Astrocyte (in vitro differentiated cells and primary cell): ENCODE results near the gene KIF1B. TPM values are rescaled to one million over a fixed set of nuclear protein-coding genes. Genes with fewer than 3 reads are reported as not detected.

Source experiments
- DNase-seq: peaks from one replicate; pipeline ENCODE4 v3.0.0-alpha.2; 2010; ENCODE audit warnings: low read depth
- FAIRE-seq: peaks from 2 replicates; lab custom pipeline; 2011; peaks lifted over from hg19 to GRCh38; lab: Jason Lieb, UNC
- H2AFZ ChIP-seq: 2 replicates; pipeline ENCODE4 v1.6.0; 2012; ENCODE audit warnings: low read depth, low read length, inconsistent platforms
- H3K27ac ChIP-seq: 2 replicates; pipeline ENCODE4 v1.5.1; 2011; ENCODE audit warnings: low read depth, low read length, inconsistent platforms
- H3K27me3 ChIP-seq: 2 replicates; pipeline ENCODE4 v1.6.0; 2011; ENCODE audit warnings: low read length, inconsistent platforms; ENCODE audit not compliant: insufficient read depth
- H3K36me3 ChIP-seq: 2 replicates; pipeline ENCODE4 v1.5.1; 2011; ENCODE audit warnings: low read length, inconsistent platforms; ENCODE audit not compliant: insufficient read depth
- H3K4me1 ChIP-seq: 2 replicates; pipeline ENCODE4 v1.5.1; 2011; ENCODE audit warnings: low read length, inconsistent platforms; ENCODE audit not compliant: insufficient read depth
- H3K4me2 ChIP-seq: 2 replicates; pipeline ENCODE4 v1.6.0; 2012; ENCODE audit warnings: low read length, inconsistent platforms
- H3K4me3 ChIP-seq: 2 replicates; pipeline ENCODE4 v1.5.1; 2011; ENCODE audit warnings: low read depth, mild to moderate bottlenecking, low read length, inconsistent platforms; ENCODE audit not compliant: insufficient read depth
- H3K79me2 ChIP-seq: 2 replicates; pipeline ENCODE4 v1.6.0; 2012; ENCODE audit warnings: mild to moderate bottlenecking, low read length, inconsistent platforms; ENCODE audit not compliant: insufficient read depth
- H3K9ac ChIP-seq: 2 replicates; pipeline ENCODE4 v1.6.0; 2012; ENCODE audit warnings: mild to moderate bottlenecking, low read length, inconsistent platforms
- H3K9me3 ChIP-seq: 2 replicates; pipeline ENCODE4 v1.5.1; 2012; ENCODE audit warnings: low read depth, mild to moderate bottlenecking, low read length, inconsistent platforms; ENCODE audit not compliant: insufficient read depth
- H4K20me1 ChIP-seq: 2 replicates; pipeline ENCODE4 v1.6.0; 2012; ENCODE audit warnings: low read length, inconsistent platforms; ENCODE audit not compliant: insufficient read depth
- H3K27ac Mint-ChIP-seq: one replicate; pipeline ENCODE4 v1.8.0; 2021; ENCODE audit warnings: mild to moderate bottlenecking, mixed read lengths; ENCODE audit not compliant: unreplicated experiment
- H3K27me3 Mint-ChIP-seq: one replicate; pipeline ENCODE4 v1.8.0; 2021; ENCODE audit warnings: low read depth, mixed read lengths; ENCODE audit not compliant: unreplicated experiment
- H3K36me3 Mint-ChIP-seq: one replicate; pipeline ENCODE4 v1.8.0; 2021; ENCODE audit warnings: low read depth, mixed read lengths; ENCODE audit not compliant: unreplicated experiment
- H3K4me1 Mint-ChIP-seq: one replicate; pipeline ENCODE4 v1.8.0; 2021; ENCODE audit warnings: low read depth, mixed read lengths; ENCODE audit not compliant: unreplicated experiment
- H3K4me3 Mint-ChIP-seq: one replicate; pipeline ENCODE4 v1.8.0; 2021; ENCODE audit warnings: mild to moderate bottlenecking, moderate library complexity, mixed read lengths; ENCODE audit not compliant: unreplicated experiment
- H3K9me3 Mint-ChIP-seq: one replicate; pipeline ENCODE4 v1.8.0; 2021; ENCODE audit warnings: mild to moderate bottlenecking, mixed read lengths; ENCODE audit not compliant: unreplicated experiment
- CTCF ChIP-seq: IDR thresholded peaks from 2 replicates; pipeline ENCODE4 v1.5.1; 2011; ENCODE audit warnings: low read depth, mild to moderate bottlenecking, inconsistent platforms, low read length, moderate library complexity; ENCODE audit not compliant: insufficient read depth
- EZH2 ChIP-seq: IDR thresholded peaks from 2 replicates; pipeline ENCODE4 v1.6.1; 2012; ENCODE audit warnings: mild to moderate bottlenecking, low read length, inconsistent platforms; ENCODE audit not compliant: insufficient read depth
- total RNA-seq: library from RNA; stranded (reverse); gene quantifications from 2 replicates; pipeline ENCODE4 v1.2.1, GENCODE V29; 2021

KIF1B gene
- total RNA-seq, 1 donor from 2014 or later: 75.9 TPM

GRCh38 chr1:10208537-10208936 lies 1.8 kb upstream of the KIF1B start:
- Mint-ChIP-seq H3K4me1 (peaks cover 11% of the 10 kb centered on the region), H3K4me3 (peak overlapping the region; percentile 27), H3K27ac (no peak overlapping the region), H3K27me3 (no peaks in the 10 kb centered on the region), H3K9me3 (no peaks in the 10 kb centered on the region), H3K36me3 (no peaks in the 10 kb centered on the region)
- H2AFZ ChIP-seq: no peak overlapping the region
- H3K79me2 ChIP-seq: peaks cover 31% of the 10 kb centered on the region
- peaks cover 12% of the 10 kb centered on the region for H3K4me1 ChIP-seq
- H3K27ac ChIP-seq: no peak overlapping the region
- DNase-seq: no peak
- no peaks in the 10 kb centered on the region for H3K9me3 ChIP-seq
- H4K20me1 ChIP-seq: peaks cover 23% of the 10 kb centered on the region
- H3K36me3 ChIP-seq: no peaks in the 10 kb centered on the region
- no peaks in the 10 kb centered on the region for H3K27me3 ChIP-seq
- H3K9ac ChIP-seq: no peak overlapping the region
- no peak overlapping the region for H3K4me3 ChIP-seq
- TF ChIP-seq EZH2 (no peak), CTCF (no peak)
- FAIRE-seq: no peak
- H3K4me2 ChIP-seq: no peak overlapping the region

- Mint-ChIP-seq H3K4me3 (peak overlapping the region; percentile 90), H3K36me3 (no peaks in the 10 kb centered on the region), H3K27ac (peak overlapping the region; percentile 99), H3K9me3 (no peaks in the 10 kb centered on the region), H3K27me3 (no peaks in the 10 kb centered on the region), H3K4me1 (peaks cover 17% of the 10 kb centered on the region)
- Histone ChIP-seq H3K4me3 (peak overlapping the region; percentile 72), H3K36me3 (no peaks in the 10 kb centered on the region), H3K27me3 (no peaks in the 10 kb centered on the region), H3K9ac (peak overlapping the region; percentile 98), H3K27ac (peak overlapping the region; percentile 98), H3K4me1 (peaks cover 16% of the 10 kb centered on the region), H3K4me2 (peak overlapping the region; percentile 90), H4K20me1 (peaks cover 30% of the 10 kb centered on the region), H2AFZ (peak overlapping the region; percentile 79), H3K9me3 (no peaks in the 10 kb centered on the region), H3K79me2 (peaks cover 40% of the 10 kb centered on the region)
- TF ChIP-seq CTCF: no peak
- no peak for TF ChIP-seq EZH2
- no peak for DNase-seq
- no peak for FAIRE-seq
Observed at GRCh38 chr1:10209590-10209904, 823 bp upstream of the KIF1B start.

- Histone ChIP-seq H3K79me2 (peaks cover 55% of the 10 kb centered on the region), H3K9ac (peak overlapping the region; percentile 98), H3K9me3 (no peaks in the 10 kb centered on the region), H3K4me3 (peak overlapping the region; percentile 89), H4K20me1 (peaks cover 43% of the 10 kb centered on the region), H2AFZ (peak overlapping the region; percentile 62), H3K4me2 (peak overlapping the region; percentile 87), H3K27ac (peak overlapping the region; percentile 98), H3K4me1 (peaks cover 16% of the 10 kb centered on the region), H3K27me3 (no peaks in the 10 kb centered on the region), H3K36me3 (no peaks in the 10 kb centered on the region)
- peak overlapping the region; percentile 91 for H3K4me3 Mint-ChIP-seq
- DNase-seq: peak; percentile 94
- H3K27ac Mint-ChIP-seq: peak overlapping the region; percentile 91
- H3K27me3 Mint-ChIP-seq: no peaks in the 10 kb centered on the region
- no peak for FAIRE-seq
- peaks cover under 1% of the 10 kb centered on the region for H3K36me3 Mint-ChIP-seq
- TF ChIP-seq CTCF: no peak
- no peak for TF ChIP-seq EZH2
- no peaks in the 10 kb centered on the region for H3K9me3 Mint-ChIP-seq
- peaks cover 19% of the 10 kb centered on the region for H3K4me1 Mint-ChIP-seq
Observed at GRCh38 chr1:10210841-10211804, 753 bp downstream of the KIF1B start.
